ENCODE measurements around the gene CAPN9.

Gene CAPN9

DNA sequence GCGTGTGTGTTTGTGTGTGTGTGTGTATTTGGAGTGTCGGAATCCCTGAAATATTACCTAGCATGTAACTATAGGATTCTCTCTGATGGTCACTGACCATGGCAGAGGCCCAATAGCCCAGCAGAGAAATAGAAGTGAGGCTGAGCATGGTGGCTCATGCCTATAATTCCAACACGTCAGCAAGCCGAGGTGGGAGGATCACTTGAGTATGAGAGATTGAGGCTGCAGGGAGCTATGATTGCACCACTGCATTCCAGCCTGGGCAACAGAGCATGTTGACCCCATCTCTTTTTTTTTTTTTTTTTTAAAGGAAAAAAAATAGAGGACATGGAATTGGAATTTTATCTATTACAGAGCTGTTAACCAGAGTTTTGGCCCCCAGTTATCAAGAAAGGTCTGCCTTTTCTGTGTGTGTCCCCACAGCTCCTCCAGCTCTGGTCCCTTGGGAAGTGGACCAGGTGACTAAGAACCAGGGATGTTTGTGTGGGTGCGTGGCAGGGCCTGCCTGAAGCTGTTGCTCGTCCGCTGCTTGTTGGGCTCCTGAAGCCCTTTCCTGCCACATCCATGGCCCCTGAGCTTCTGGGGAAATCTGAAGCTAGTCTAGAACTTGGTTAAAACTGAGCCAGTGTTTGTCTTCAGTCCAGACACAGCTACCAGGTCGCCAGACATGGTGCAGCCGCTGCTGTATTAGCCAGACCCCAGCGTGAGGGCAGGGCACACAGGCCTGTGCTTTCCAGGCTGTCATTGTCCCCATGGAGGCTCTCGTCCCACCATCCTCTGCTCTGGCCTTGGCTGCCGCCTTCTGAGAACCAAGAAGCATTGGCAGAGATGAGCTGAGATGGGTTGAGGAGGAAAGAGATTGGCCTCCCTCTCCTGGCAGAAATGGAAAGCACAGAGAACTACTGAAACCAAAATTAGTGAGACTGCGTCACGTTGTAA, 25.5 kb downstream of the CAPN9 start:
- DNase-seq (ENCODE audit: low spot score) = no peak

- no peak for DNase-seq (ENCODE audit: low spot score)
These were observed 26.3 kb downstream of the CAPN9 start for GRCh38 chr1:230773396-230774033.

DNA sequence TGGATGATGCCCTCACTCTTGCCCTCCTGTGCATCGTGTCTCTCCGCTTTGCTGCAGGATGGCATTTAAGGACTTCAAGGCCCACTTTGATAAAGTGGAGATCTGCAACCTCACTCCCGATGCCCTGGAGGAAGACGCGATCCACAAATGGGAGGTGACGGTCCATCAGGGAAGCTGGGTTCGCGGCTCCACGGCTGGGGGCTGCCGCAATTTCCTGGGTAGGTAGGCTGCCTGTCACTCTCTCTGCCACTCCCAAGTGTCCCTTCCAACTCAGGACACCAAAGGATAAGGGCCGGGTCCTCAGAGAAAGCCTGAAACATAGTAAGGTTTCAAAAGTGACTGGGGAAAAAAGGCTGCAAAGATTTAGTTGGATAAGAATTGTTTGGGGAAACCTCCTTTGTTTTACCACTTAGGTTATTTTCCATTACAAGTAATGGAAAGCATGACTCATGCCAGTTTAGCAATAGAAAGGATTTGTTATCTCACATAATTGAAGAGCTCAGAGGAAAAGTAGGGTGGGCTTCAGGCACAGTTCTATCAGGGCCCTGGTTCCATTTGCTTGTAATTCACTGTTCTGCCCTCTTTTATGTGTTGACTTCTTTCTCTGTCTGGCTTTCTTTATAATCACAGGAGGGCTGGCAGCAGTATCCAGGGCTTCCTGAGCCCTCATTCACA, 31.9 kb downstream of the CAPN9 start:
- no peak for DNase-seq (ENCODE audit: low spot score)

DNA sequence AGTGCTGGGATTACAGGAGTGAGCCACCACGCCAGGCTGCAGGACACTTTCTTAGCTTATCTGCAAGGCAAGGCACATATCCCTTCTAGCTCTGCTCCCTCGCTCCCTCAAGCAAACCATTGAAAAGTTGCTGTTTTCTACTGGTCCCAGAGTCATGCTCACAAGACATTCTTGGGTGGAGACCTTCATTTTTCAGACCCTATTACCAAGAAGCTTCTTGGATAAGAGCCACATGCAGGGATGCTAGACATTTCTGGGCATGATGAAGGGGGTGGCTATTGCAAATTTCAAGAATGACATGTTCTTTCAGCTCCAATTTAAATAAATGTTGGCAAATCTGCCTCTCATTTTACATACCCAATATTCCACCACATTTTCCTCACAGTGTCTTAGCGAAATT, 33.9 kb downstream of the CAPN9 start:
- DNase-seq (ENCODE audit: low spot score) = no peak

DNA sequence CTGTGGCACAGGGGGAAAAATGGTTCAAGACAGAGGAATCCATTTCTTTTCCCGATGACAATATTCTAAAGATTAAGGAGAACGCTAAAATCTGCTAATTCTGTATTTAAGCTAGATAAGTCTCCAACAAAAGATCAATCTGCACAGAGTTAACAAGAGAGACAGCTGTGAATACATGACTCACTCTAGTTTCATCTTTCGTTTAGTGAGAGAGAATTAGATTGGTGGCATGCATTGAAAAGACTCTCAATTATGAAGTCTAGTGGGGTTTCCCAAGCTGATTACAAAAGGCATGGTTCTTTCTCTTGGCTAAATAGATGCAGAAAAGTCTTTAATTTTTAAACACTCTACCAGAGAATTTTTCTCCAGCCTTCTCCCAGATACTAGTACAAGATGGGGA, 34.4 kb downstream of the CAPN9 start:
- DNase-seq (ENCODE audit: low spot score) = no peak

DNA sequence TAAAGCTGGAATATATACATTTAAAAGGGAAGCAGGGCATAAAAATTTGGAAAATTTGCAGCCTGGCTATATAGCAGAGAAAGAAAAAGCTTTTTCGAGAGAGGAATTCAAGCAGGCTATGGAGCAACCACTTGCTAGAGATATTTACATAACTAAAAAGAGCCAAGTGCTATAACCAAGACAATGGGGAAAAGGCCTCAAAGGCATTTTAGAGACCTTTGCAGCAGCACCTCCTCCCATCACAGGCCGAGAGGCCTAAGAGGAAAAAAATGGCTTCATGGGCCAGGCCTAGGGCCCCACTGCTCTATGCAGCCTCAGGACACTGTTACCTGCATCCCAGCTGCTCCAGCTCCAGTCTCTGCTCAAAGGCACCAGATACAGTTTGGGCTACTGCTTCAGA, 37.0 kb downstream of the CAPN9 start:
- no peak for DNase-seq (ENCODE audit: low spot score)

GRCh38 chr1:230785636-230786384, 38.6 kb downstream of the CAPN9 start:
- no peak for DNase-seq (ENCODE audit: low spot score)

DNA sequence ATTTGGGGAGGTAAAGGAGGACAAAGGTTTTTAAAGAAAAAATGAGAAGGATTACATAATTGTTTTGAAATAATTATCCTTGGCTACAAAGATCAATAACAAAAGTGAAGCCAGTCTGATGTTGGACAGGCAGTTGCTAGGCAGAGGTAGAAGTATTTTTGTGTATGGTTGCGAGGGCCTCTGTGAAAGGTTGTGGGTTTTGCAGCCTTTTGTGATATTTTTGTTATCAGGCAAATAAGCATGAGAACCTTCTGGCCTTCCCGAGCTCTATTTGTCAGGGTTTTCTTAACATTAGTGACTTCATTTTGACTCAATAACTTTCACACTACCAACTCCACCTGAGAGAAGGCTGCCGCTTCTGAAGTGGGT, 39.2 kb downstream of the CAPN9 start:
- no peak for DNase-seq (ENCODE audit: low spot score)

DNA sequence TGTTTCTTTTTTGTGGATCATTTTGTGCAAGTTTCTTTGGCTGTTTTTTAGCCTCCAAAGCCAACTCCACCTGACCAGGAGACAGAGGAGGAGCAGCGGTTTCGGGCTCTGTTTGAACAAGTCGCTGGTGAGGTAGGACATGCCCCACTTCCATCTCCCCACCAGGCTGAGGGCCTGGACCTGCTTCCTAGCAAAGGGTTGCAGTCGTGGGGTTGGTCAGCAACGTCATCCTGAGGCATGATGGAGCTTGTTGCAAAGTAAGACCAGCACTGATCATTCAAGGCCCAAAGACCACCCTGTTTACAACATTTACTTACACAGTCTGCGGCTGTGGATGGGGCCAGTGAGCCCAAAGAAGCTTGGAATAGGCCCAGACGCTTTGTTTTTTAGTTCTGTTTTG, 40.3 kb downstream of the CAPN9 start:
- no peak for DNase-seq (ENCODE audit: low spot score)

DNA sequence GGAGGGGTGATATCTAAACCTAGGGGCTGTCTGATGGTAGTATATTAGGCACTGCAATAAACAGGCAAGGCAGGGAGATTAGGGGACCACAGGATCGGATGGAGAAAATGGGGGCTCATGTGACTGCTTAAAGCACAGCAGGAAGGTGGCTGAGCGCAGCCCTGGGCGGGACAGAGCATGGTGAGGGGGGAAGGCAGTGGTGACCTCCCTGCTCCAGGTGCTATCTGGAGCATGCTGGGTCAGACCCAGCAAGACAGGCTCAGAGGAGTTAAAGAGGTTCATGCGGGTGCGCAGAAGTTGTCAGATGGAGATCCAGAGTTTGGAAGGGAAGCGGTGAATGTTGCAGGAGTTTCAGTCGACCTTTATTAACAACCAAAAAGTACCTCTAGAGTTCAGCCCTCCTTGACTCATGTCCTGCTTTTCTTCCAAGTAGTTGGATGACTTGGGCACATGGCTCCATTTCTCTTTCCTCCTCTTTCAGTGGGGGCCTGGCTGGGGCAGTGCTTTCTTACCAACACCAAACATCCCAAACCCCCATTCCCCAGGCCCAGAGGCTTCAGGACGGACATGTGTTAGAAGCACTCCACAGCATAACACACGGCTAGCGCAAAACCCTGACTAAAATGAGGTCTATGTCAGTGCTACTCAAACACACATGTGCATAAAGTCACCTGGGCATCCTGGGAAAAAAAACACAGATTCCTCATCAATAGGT, 41.5 kb downstream of the CAPN9 start:
- DNase-seq (ENCODE audit: low spot score) = no peak

- DNase-seq (ENCODE audit: low spot score) = no peak
These were observed 42.8 kb downstream of the CAPN9 start for GRCh38 chr1:230790026-230790425.

DNA sequence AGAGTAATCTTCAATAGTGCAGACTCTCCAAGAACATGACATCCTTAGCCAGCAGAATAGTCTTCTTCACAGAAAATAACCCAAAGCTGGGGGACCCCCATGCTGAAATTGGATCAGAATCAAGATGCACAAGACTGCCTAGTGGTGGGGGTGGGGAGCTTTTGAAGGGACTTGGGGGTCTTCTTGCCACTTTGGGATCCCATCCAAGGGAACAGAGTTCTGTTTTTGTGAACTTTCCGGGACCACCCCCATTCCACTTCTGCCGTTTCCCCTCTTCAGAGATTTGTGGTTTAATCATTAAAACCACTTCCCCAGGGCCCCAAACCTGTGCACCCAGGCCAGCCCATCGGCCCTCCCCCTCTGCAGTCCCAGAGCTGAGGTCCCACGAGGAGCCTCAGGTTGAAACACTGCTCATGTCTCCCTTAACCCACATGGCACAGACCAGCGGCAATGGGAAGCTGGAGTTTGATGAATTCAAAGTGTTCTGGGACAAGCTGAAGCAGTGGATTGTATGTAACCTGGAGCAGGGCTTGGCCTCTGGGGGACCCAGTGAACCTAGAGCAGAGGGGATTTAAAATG, 44.9 kb downstream of the CAPN9 start:
- DNase-seq (ENCODE audit: low spot score) = no peak

DNA sequence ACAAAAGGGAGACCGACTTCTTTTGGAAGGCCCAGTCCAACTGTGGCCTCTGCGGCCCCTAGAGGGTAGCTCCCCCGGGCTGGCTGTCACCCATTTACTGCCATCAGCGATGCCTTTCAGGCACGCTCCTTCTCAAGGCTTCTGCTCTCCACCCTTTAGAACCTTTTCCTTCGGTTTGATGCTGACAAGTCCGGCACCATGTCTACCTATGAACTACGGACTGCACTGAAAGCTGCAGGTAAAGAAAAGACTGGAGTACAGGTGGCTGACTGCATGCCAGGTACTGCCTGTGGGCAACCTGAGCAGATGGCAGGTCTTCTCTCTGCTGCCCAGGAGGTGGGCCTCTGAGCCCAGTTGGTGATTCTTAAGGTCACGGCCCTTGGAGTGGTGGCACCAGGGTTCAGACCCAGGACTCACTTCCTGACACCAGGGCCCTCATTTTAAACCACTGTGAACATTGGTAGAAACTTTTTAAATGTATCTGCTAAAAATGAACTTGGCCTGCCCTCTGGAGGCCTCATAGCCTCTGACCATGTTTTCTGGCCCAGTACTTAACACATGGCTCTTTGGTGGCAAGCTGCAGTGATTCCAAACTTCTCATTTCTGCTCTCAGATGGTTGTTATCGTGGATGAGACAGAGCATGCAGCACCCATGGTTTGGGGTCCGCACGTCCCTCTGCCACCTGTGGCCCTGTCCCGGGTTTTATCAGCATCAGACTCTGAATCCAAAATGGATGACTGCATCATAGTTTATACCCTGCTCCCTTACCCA, 45.7 kb downstream of the CAPN9 start:
- DNase-seq (ENCODE audit: low spot score) = no peak

DNA sequence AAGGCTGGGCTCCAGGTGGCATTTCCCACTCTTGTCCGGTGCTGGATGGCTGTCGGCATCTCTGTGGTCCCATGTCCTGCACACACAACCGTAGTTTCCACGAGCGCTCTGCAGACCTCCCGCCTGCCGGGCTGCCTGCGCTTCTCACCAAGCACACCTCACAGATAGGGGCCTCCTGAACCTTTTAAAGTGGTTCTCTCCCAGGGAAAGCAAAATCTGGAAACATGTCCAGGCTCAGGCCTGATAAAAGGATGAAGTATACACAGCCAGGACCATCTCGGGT, 46.2 kb downstream of the CAPN9 start:
- no peak for DNase-seq (ENCODE audit: low spot score)

- no peak for DNase-seq (ENCODE audit: low spot score)
These were observed 47.2 kb downstream of the CAPN9 start for GRCh38 chr1:230794431-230794830.

GRCh38 chr1:230794871-230795605, 47.9 kb downstream of the CAPN9 start:
- DNase-seq (ENCODE audit: low spot score) = no peak

GRCh38 chr1:230796626-230797025, 49.4 kb downstream of the CAPN9 start:
- no peak for DNase-seq (ENCODE audit: low spot score)

DNA sequence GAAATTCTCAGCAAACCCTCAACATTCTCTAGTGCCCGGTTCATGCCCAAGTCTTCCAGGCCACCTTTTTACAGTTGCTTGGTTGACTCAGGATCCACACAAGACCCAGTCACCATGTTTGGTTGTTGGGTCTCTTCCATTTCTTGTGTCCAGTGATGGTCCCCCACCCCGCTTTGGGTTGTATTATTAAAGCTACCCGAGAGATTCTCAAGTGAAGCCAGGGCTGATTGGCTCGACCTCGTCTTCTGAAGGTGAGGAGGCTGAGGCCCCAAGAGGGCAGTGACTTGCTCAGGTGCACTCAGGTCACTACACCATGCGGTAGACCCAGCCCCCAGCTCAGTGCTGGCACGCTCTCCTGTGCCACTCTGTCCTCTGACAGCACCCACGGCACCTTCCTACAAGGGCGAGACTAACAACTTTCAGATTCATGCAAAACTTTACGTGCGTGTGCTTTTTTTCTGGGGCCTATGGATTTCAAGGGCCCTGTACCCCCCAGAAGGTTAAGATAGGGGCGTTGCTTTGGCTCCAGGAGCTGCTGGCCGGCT, 50.3 kb downstream of the CAPN9 start:
- DNase-seq (ENCODE audit: low spot score) = no peak

DNA sequence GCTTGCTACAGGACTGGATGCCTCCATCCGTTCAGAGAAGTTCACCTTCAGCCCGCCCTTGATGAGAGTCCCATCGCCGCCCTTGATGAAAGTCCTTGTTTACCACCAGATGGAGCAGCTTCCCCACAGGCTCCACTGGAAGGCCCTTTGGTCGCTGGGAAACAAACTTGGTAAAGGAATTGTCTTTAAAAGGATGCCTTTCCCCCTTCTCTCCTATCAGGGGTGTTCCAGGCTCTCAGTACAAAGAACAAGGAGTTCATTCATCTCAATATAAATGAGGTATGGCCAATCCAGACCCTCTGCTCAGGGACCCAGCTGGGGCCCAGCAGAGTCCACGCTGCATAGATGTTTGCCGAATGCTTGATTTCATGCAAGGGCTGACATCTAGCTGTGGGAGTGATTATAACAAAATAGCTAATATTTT, 50.8 kb downstream of the CAPN9 start:
- DNase-seq (ENCODE audit: low spot score) = no peak

GRCh38 chr1:230798491-230798890, 51.3 kb downstream of the CAPN9 start:
- DNase-seq (ENCODE audit: low spot score) = no peak
